B cell (primary cell): ENCODE data around the gene KIF25.

ENCODE experiments used
- CTCF ChIP-seq: fragments of 200-600 bp; IDR thresholded peaks from one replicate; pipeline ENCODE4 v1.8.0; 2022; ENCODE audit warnings: antibody characterized with exemption, mild to moderate bottlenecking
- EZH2 ChIP-seq: IDR thresholded peaks from 2 replicates; pipeline ENCODE4 v1.6.1; 2012; ENCODE audit warnings: borderline replicate concordance, low read depth, mild to moderate bottlenecking, moderate library complexity, low read length; ENCODE audit not compliant: insufficient read depth, poor library complexity, severe bottlenecking

GRCh38 chr6:168075216-168075615, 77.7 kb downstream of the KIF25 start:
- no peak for TF ChIP-seq CTCF
- no peak for TF ChIP-seq EZH2
